NCI-H2196 (cell line): Measurements from ENCODE around the gene SYNPO2.
"Not testable (repeated sequence)": the region's sequence is repeated elsewhere in the genome, so short reads cannot be mapped to it uniquely, and the experiment has no call there.

Experiments used
- DNase-seq: peaks from one replicate; lab custom pipeline; 2025; ENCODE audit not compliant: unreplicated experiment; lab: John Stamatoyannopoulos, UW

SYNPO2 gene

GRCh38 chr4:119053245-119053644 lies 164.6 kb downstream of the SYNPO2 start:
- no peak for DNase-seq

GRCh38 chr4:119053997-119054396 lies 165.3 kb downstream of the SYNPO2 start:
- no peak for DNase-seq

GRCh38 chr4:119057417-119057816 lies 168.8 kb downstream of the SYNPO2 start:
- DNase-seq = no peak

- DNase-seq = no peak
Observed at GRCh38 chr4:119059221-119059620, 170.6 kb downstream of the SYNPO2 start.

- DNase-seq = not testable (repeated sequence)
Observed at GRCh38 chr4:119067125-119067524, 178.5 kb downstream of the SYNPO2 start.

- DNase-seq = not testable (repeated sequence)
Observed at GRCh38 chr4:119067670-119068360, 179.2 kb downstream of the SYNPO2 start.

- DNase-seq = no peak
Observed at GRCh38 chr4:119068529-119068962, 179.9 kb downstream of the SYNPO2 start.

GRCh38 chr4:119070301-119070700 lies 181.6 kb downstream of the SYNPO2 start:
- DNase-seq = no peak

GRCh38 chr4:119080721-119081541 lies 192.3 kb downstream of the SYNPO2 start:
- DNase-seq = no peak

- DNase-seq = no peak
Observed at GRCh38 chr4:119081542-119081859, 192.8 kb downstream of the SYNPO2 start.

GRCh38 chr4:119081943-119082342 lies 193.3 kb downstream of the SYNPO2 start:
- DNase-seq = no peak

- DNase-seq = no peak
Observed at GRCh38 chr4:119082661-119083060, 194.0 kb downstream of the SYNPO2 start.

GRCh38 chr4:119084513-119084912 lies 195.9 kb downstream of the SYNPO2 start:
- no peak for DNase-seq

GRCh38 chr4:119087121-119087520 lies 198.5 kb downstream of the SYNPO2 start:
- DNase-seq = no peak

- no peak for DNase-seq
Observed at GRCh38 chr4:119087656-119088055, 199.0 kb downstream of the SYNPO2 start.

- no peak for DNase-seq
Observed at GRCh38 chr4:119093042-119093827, 204.6 kb downstream of the SYNPO2 start.

- no peak for DNase-seq
Observed at GRCh38 chr4:119097282-119097900, 208.7 kb downstream of the SYNPO2 start.

GRCh38 chr4:119098306-119098705 lies 209.7 kb downstream of the SYNPO2 start:
- DNase-seq = no peak

- DNase-seq = no peak
Observed at GRCh38 chr4:119099227-119099810, 210.7 kb downstream of the SYNPO2 start.

GRCh38 chr4:119100655-119101054 lies 212.0 kb downstream of the SYNPO2 start:
- no peak for DNase-seq

GRCh38 chr4:119103263-119103662 lies 214.6 kb downstream of the SYNPO2 start:
- no peak for DNase-seq
